HTR-8/SVneo (cell line): ENCODE data around the gene GJB3.
"Not testable (repeated sequence)": the region's sequence is repeated elsewhere in the genome, so short reads cannot be mapped to it uniquely, and the experiment has no call there.

Experiments
- DNase-seq: peaks from one replicate; pipeline ENCODE4 v3.0.0; 2011; ENCODE audit warnings: low spot score, mixed read lengths; ENCODE audit not compliant: insufficient read length
- FAIRE-seq: peaks from 2 replicates; lab custom pipeline; 2011; peaks lifted over from hg19 to GRCh38; lab: Jason Lieb, UNC

GJB3 gene

DNA sequence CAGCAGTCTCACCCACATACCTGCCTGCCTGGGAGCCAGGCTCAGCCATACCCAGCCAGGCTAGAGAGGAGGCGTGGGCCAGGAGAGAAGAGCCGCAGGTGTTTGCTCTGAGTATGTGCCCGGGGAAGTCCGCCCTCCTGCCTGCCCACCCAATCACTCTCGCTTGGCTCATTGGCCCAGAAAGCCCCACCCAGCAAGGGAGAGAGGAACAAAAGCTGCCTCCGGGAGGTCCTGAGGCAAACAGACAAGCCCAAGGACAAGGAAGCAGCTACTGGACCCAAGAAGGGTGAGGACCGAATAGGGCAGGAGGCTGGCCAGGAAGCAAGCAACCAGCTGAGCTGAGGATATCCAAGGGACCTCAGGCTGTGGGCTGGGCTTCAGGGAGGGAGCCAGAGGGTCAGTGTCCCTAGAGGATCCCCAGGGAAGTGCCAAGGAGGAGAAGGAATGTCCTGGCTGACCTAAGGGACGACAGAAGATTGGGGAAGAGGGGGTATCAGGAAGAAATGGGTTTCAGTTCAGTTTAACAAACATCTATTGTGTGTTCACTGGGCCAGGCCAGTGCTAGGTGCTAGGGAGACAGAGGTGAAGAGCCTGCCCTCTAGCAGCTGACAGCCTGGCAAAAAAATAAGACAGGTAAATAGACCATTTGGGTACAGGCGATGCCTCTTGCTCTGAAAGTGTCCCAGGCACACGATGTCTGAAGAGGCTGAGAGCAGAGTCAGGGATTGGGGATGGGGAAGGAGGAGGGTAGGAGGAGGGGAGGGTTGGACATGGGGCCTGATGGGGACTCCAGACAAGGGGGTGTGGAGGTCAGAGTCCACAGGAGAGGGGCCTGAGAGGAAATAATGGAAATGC, 21.3 kb upstream of the GJB3 start, which contains the start of gene GJB4:
TSS of gene GJB4 (plus strand) at position 238 of the 855 bp plus-strand sequence. CDS start 1,515 bp downstream, outside the sequence.
- no peak for FAIRE-seq
- no peak for DNase-seq

DNA sequence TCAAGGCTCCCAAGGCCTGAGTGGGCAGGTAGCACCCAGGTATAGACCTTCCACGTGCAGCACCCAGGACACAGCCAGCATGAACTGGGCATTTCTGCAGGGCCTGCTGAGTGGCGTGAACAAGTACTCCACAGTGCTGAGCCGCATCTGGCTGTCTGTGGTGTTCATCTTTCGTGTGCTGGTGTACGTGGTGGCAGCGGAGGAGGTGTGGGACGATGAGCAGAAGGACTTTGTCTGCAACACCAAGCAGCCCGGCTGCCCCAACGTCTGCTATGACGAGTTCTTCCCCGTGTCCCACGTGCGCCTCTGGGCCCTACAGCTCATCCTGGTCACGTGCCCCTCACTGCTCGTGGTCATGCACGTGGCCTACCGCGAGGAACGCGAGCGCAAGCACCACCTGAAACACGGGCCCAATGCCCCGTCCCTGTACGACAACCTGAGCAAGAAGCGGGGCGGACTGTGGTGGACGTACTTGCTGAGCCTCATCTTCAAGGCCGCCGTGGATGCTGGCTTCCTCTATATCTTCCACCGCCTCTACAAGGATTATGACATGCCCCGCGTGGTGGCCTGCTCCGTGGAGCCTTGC, 19.7 kb upstream of the GJB3 start:
- FAIRE-seq, result no peak

DNA sequence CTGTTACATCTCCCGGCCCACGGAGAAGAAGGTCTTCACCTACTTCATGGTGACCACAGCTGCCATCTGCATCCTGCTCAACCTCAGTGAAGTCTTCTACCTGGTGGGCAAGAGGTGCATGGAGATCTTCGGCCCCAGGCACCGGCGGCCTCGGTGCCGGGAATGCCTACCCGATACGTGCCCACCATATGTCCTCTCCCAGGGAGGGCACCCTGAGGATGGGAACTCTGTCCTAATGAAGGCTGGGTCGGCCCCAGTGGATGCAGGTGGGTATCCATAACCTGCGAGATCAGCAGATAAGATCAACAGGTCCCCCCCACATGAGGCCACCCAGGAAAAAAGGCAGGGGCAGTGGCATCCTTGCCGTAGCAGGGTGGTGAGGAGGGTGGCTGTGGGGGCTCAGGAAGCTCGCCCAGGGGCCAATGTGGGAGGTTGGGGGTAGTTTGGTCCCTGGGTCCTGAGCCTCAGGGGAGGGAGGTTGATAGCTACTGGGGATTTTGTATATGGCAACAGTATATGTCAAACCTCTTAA, 19.2 kb upstream of the GJB3 start:
- FAIRE-seq (no peak), DNase-seq (no peak)

More for the DNA sequence above, 19.7 kb upstream of the GJB3 start:
- DNase-seq, result no peak

DNA sequence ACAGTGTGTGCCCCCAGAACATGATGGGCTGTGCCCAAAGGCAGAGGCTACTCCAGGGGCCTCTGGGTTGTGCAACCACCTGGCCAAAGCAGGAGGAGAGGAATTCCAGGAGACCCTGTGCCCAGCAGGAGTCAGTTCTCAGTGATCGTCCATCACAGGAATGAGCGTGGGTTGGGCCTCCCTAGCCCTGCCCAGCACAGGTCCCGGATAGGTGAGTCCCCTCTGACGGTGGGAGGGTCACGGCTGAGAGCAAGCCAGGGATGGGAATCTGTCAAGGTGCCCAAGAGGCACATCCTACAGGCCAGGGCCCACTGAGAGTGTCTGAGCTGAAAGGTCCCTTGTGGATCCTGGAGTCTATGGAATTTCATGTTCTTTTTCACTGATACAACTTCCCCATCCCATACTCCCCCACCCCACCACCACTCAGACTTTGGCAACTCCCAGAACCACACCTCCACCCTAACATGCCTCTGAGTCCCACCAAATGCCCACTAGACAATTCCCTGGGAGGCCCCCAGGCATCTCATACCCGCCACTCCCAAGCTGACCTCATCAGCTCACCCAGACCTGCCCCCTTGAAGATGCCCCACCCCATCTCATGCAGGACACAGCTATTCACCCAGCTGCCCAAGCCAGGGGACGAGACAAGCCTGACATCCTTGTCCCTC, 18.4 kb upstream of the GJB3 start:
- FAIRE-seq (no peak), DNase-seq (no peak)

DNA sequence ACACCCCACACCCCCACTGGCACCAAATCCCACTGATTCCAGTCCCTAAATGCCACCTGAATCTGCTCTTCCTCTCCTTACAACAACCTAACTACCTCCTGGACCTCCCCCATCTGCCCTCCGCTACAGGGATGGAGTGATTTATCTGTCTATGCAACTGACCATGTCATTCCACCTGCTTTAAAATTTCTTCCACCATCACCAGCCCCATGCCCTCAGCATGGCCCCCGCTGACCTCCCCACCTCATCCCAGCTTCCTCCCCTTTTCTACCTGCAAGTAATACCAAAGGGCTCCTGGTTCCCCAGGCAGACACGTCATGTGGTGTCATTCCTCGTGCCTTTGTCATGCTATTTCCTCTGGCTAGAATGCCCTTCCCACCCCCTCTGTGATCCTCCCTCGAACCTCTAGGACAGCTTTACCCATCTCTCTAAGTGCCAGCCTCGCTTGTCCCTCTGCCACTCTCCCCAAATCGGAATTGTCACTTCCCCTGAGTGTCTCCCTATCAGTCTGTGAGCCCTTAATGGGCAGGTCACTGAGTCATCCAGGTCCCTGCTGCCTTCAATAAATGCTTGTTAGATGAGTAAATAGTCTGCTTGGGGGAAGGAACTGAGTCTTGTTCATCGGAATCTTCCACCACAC, 17.8 kb upstream of the GJB3 start:
- FAIRE-seq, result peak; percentile 4

DNA sequence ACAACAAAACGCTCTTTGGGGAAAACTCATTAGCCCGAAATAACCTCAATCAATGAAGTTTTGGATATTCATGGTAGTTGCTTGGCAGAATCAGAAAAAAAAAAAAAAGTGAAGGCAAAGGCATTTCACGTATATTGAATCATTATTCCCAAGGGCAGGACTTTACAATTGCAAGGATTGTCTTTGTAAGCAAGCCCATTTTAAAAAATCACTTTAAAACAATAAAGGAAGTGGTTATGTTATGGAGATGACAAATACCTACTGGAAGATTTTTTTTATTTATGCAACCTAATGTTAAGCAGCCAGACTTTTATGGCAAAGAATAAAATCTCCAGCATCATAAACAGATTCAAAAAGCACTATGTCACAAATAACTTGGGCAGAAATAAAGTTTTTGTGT, 12.2 kb upstream of the GJB3 start:
- FAIRE-seq, result no peak
- DNase-seq, result no peak

More for the DNA sequence above, 17.8 kb upstream of the GJB3 start:
- peak; percentile 58 for DNase-seq

DNA sequence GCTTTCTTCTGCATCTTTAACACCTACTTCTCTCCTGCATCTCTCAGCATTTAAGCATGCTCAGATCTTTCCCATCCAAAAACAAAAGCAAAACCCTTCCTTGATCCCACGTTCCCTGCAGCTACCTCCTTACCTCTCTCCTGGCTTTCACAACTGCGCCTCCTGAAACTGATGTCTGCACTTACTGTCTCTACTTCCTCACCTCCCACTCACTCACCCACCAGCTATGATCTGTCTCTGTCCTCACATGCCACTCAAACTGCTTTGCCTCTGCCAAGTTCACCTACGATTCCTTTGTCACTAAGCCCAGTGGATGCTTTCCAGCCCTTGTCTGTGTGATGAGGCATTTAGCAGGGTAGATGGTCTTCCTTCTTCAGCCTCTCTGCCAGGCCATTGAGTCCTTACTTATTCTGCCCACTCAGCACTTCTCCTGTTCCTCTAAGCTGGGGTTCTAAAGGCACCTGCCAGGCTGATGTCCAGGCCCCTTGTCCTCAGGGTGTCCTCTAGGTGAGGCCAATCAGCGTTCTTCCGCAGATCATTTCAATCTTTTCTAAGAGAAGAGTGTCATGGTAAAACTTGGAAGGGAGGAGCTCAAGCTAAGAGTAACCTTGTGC, 10.0 kb upstream of the GJB3 start:
- no peak for FAIRE-seq

DNA sequence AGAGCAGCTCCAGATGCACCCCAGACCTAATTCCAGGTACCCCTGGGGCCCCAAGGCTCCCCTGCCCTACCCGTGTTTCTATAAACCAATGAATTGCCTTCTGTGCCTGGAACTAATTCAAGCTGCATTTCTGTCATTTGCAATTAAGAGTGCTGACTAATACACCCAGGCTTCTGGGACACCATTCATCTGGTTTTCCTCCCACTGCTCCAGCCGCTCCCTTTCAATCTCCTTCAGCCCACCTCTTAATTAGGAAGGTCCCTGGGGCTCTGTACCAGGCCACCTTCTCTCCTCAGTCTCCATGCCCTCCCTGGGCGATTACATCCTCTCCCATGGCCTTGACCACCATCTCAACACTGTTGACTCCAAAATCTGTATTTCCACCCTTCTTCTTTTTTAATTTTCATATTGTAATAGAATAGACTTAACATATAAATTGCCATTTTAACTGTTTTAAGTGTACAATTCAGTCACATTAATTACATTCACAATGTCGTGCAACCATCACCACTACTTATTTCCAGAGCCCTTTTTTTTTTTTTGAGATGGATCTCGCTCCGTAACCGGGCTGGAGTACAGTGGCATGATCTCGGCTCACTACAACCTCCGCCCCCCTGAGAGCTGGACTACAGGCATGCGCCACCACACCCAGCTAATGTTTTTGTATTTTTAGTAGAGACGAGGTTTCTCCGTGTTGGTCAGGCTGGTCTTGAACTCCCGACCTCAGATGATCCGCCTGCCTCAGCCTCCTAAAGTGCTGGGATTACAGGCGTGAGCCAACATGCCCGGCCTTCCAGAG, 9.2 kb upstream of the GJB3 start:
- FAIRE-seq (no peak), DNase-seq (no peak)

More for the DNA sequence above, 10.0 kb upstream of the GJB3 start:
- no peak for DNase-seq

DNA sequence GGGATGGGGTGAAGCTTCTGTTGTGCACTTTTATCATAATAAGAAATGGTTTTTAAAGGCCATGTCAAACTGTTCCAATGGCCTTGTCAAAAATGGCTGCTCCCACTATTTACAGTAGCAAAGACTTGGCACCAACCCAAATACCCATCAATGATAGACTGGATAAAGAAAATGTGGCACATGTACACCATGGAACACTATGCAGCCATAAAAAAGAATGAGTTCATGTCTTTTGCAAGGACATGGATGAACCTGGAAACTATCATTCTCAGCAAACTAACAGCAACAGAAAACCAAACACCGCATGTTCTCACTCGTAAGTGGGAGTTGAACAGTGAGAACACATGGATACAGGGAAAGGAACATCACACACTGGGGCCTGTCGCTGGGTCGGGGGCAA, 7.9 kb upstream of the GJB3 start:
- DNase-seq, FAIRE-seq: not testable (repeated sequence)

DNA sequence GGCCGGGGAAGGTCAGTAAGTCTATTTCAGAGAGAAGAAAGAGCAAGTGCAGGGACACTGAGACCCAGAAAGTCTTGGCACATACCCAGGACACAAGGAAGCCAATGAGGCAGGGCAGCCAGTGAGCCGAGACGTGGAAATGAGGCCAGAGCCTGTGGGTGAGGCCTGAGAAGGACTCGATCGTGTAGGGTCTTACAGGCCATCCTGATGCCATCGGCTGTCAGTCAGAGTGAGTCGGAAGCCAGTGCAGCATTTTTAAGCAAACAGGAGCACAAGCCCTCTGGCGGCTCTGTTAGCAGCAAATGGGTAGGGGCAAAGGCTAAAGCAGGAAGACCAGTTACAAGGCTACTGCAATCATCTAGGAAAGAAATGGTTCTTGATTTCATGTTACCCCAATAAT, 6.1 kb upstream of the GJB3 start:
- FAIRE-seq (no peak), DNase-seq (no peak)

DNA sequence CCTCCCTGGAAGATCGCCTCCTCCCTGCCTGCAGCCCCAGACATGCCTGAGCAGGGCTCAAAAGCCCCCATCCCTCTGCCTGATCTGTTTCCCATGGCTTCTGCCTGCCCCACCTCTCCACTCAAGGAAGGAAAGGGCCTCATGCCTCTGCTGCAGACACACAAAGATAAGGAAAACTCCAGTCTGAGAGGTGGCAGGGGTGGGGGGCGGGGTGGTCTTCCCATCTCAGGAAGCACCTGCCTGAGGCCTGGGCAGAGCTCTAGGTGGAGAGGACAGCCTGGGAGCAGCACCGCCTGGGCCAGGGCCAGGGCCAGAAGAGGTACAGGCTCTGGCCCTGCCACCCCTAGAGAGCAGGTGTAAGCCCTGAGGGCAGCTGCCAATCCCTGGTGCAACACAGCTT, 4.1 kb upstream of the GJB3 start:
- DNase-seq (no peak), FAIRE-seq (no peak)

DNA sequence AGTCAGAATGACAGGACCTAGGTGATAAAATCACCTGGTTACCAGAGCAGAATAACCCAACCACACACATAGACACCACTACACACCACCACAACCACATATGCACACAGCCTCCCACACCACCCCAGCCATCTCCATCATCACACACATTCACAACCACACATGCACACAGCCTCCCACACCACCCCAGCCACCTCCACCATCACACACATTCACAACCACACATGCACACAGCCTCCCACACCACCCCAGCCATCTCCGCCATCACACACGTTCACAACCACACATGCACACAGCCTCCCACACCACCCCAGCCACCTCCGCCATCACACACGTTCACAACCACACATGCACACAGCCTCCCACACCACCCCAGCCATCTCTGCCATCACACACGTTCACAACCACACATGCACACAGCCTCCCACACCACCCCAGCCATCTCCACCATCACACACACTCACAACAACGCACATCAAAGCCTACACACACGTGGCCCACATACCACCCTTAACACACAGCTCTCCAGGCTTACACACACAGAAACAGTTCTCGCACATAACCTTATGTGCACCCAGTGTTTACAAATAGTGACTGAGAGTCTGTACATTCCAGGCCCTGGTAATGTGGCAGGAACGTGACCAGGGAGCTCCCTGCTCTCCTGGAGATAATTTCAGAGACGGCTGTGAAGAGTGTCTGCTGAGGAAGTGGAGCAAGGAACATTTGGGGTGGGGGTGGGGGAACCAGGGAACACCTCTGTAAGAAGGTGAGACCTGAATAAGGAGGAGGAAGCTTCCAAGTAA, 3.3 kb upstream of the GJB3 start:
- FAIRE-seq (no peak), DNase-seq (no peak)

DNA sequence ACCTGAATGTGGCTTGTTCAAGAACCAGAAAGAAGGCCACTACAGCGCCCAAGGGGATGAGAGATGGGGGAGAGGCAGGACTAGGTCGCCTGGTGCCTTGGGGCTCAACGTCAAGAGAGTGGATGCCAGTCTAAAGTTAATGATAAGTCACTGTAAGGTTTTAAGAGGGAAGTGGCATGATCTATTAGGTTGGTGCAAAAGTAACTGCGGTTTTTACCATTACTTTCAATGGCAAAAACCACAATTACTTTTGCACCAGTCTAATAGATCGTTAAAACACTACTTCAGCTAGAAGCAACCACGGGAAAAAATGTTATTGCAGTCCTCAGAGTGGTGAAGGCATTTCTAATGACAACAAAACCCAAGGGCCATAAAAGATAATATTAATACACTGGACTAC, 2.6 kb upstream of the GJB3 start:
- no peak for FAIRE-seq
- no peak for DNase-seq

DNA sequence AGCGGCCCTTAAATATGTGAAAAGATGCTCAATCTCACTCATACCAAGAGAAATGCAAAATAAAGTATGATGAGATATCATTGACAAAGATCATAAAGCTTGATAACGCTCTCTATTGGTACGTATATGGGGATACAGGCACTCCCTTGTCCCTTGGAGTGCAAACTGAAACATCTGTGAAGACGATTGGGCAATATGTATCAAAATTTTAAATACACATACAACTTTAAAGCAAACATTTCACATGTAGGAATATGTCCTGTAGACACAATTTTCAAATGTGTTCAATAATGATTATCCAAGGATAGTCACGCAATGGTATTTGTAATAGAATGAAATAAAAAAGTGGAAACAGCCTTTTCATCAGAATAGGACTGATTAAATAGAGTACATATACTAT, 2.0 kb upstream of the GJB3 start:
- no peak for DNase-seq
- FAIRE-seq, result no peak

DNA sequence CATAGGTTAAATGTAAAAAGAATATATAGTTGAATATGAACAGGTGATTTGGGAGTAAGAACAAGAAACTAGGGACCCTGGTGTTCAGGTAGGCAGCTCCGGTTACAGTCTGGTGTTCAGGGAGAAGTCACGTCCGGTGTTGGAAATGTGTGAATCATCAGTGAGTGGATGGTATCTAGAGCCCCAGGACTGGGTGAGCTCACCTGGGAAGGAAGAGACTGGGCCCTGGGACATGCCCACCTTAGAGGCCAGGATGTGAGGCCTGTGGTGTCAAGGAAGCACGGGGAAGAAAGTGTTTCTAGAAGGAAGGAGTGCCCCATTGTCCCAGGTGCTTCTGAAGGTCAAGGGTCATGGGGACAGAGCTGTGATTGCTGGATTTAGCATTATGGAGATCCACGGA, 1.5 kb upstream of the GJB3 start:
- DNase-seq (no peak), FAIRE-seq (no peak)

DNA sequence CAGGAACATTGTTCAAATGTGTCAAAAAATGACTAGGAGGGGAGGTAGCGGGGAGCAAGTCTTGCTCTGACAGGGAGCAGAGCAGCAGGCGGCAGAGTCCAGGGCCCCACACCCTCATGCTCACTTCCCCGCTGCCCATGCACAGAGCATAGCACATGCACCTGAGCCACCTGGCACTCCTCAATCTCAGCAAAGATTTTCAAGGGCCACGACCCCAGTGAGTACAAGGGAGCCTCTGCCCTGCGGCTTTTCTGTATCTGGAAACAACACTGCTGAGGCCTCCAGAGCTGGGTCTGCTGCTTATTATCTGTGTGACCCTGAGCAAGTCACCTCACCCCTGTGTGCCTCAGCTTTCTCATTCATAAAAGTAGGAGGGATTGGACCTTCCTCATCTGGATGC, 1.1 kb upstream of the GJB3 start:
- no peak for DNase-seq
- FAIRE-seq, result no peak

DNA sequence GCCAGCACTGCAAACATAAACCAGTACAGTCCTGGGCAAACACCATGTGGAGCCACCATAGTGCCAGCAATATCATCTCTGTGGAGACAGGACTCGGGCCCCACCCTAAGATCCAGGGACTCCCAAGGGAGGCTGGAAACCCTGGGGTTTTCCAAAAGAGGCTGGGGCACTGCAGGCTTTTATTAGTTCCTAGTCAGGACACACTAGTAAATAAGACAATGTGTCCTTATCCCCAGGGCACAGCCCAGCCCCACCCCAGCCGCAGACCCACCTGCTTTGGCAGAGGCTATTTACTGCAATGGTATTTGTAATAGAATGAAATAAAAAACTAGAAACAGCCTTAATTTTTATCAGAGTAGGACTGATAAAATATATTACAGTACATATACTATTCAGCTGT, 486 bp upstream of the GJB3 start:
- no peak for FAIRE-seq
- DNase-seq, result no peak

DNA sequence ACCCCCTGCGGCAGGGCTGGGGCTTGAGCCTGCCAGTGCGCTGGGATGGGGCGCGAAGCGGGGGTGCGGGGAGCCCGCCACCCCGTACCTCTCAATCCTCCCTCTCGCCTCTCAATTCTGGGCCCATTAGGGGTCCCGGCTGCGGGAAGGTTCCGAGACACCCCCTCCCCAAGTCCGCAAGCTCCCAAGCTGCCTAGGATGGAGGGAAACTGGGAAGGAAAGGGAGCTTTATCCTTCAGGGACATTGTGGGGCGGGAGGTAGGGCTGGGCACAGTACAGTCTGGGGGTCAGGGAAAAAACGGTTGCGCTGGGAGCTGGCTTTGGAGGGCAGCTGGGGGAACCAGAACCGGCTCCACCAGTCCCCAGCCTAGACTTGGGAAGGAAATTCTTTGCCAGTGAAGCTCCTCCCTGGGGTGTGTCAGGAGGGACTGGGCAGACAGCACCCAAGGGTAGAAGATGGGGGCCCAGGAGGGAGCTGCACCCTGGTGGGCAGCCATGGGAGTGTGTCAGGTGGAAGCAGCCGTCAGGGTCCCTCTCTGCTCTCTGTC, 904 bp downstream of the GJB3 start:
- DNase-seq (no peak), FAIRE-seq (no peak)
